CD1c-positive myeloid dendritic cell (primary cell): ENCODE results near the gene APOL5.

Source experiments
- DNase-seq: peaks from one replicate; pipeline ENCODE4 v3.0.0-alpha.2; 2016; ENCODE audit errors: extremely low spot score

APOL5 gene

DNA sequence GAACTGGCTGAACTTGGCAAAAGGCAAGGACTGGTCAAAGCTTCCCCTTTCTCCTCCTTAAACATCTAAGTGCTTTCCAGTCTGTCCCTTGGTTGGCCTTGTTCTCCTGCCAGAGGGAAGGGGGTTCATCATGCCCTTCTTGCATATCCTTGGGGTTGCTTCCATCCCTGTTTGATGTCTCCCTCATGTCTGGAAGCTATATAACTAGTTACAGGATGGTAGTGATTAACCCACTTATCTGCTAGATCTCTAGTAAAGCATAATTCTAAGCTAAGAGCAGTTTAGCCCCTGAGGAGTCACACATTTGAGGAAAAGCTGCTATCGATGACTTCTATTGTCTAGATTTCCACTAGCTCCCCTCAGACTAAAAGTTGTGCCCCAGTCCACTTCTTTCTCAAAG is 22.9 kb downstream of the APOL5 start:
- no peak for DNase-seq

DNA sequence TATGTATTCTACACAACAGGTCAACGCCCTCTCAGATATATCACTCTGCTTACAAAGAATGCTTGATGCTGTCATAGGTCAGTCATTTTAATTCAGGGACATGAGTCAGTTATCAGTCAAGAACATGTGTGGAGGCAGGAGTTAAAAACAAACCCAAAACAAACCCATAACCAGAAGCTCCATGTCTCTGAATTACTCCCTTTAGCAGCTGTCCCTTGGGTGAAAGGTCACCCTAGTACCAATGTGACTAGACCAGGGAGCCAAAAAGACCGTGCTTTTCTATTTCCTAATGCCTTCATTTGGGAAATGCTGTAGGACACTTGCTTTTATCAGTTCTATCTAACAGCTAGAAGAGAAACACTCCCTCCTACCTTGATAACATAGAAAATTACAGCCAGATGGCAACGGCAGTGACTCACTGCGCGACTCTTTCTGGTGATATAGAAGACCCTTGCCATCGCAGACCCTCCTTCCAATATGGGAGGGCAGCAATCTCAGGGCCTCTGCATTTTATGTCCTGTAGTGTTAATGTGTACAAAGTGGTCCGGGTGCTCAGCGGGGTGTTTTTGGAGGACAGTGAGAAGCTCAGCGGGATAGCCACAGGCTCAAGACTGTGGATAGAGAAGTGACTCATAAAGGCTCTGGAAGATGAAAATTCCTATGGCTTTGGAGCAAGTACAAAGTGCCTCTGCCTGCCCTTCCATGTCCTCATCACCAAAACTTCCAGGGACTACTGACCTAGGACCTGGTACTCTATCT is 24.8 kb downstream of the APOL5 start:
- DNase-seq = no peak

DNA sequence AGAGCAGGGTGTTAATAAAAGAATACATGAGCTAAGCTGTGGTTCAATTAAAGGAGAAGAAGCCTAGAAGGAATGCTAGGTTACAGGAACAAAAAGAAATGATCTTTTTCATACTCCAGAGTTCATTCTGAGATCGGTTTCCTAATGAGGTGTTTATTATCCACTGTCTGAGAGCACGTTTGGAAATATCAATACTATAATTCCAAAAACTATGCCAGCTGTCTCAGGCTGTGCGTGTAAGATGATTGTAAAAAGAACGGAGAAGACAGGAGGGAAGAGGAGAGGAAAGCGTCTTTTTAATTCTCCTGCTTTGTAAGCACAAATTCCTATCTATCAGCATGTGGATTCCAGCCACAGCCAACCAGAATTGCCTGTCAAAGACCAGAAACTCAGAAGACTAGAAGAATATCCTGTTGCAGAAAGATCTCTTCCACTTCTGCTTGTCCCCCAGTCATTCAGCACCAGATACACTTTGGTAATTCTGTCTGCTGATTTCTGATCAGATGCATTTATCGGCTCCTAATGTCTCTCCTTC is 25.7 kb downstream of the APOL5 start:
- no peak for DNase-seq

DNA sequence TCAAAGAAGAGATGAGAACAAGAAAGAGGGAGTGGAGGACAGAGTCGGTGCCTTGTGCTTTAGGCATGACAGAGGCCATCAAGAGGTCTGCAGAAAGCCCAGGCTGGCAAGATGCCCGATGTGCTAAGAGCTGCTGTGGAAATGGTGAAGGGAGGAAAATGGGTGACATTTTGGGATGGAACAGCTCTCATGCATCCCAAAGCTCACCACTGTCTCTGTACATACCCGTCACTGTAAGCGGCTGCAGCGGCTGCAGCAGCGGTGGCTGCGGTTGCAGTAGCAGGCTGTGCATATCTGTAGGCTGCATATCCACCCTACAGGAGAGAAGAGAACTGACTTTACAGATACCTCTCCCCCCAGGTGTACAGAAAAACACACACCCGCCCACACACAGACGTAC is 28.6 kb downstream of the APOL5 start:
- DNase-seq = no peak

DNA sequence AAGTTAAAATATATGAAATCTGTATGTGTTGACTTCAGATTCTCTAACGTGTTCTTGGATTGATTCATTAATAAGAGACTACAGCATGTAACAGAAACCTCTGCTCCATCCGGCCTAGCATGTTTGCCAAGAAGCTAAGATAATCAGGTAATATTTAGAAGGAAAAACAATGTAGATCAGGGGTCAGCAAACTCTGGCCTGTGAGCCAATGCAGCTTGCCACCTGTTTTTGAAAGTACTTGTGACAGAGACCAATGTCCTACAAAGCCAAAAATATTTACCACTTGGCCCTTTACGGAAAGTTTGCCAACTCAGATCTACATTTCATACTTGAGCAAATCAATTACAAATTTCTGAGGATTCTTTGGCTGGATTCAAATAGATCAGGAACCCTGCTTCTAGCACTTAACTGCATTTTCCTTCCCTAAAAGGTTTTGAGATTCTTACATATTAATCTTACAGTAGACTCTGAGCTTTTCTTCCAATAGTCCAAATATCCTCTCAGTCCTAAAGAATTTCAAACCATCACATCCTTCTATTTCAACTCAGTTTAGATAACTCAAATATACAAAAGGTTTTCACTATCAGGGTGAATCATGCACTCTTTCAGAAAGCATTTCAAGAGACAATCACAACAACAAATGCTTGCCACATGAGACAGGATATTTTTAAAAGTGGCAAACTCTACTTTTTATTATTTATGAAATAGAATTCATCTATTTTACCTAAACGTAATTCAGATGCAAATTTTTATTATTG is 29.5 kb downstream of the APOL5 start:
- DNase-seq = no peak

DNA sequence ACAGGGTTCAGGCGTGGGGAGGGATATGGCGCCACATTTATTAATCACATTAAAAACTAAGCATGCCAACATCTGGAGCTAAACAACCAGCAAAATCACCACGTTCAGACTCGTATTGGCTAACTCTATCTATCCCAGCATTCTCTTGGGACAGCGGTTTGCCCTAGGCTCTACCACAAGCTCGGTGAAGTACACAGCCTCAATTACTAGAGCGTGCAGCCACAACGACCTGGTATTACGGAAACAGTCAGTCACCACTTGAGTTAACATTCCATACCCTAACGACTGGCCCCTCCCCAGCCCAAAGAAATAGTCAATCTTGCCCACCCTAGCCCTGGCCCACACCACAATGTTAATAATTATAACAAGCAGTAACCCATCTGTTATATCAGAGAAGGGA is 32.1 kb downstream of the APOL5 start:
- no peak for DNase-seq

DNA sequence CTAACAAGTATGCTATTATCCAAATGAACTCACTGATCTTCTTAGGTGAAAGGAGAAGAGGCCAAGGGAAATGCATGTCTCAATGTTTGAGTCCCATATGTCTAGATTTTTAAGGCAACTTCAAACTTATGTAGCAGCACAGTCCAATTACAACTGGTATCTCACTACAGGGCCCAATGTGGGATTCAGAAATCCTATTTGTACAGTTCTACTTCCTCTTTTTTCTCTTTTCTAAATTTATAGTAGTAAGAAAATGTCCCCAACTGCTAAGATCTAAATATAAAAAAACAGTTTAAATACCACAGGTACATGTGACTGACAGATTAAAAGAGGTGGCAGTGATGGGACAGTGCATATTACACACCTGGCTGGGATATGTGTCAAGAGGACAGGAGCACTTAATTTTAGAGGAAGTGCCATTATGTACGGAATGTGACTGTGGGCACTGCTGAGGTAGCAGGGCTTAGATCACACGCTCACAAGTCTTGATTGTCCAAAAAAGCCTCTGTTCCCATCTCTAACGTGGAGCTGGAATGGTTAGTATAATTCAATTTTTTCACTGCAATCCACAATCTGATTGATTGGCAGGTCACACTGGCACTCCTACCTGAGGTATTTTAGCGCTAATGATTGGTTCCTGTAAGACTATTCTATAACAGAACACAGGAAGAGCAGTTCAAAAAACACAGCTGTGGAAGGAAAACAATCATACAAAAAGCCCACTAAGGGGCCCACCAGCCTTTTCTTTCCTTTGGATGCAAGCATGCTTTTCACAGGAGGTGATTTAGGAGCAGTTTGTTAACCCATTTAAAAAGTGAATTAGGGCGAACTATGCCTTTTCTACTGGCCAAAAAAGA is 34.6 kb downstream of the APOL5 start:
- DNase-seq = peak; percentile 21

DNA sequence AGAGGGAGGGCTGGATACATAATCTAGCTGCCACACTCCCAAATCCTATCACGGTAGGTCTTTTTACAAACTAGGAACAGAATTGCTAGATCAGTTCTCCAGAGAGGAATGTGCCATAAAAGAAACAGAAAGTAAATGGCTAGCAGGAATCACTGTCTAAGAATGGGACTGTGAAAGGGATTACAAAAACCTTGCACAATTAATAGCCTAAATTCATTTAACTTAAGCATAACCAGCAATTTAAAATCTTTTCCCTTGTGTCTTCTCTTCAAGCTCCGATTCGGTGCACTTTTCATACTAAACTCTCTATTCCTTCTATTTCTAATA is 35.2 kb downstream of the APOL5 start:
- DNase-seq = no peak

DNA sequence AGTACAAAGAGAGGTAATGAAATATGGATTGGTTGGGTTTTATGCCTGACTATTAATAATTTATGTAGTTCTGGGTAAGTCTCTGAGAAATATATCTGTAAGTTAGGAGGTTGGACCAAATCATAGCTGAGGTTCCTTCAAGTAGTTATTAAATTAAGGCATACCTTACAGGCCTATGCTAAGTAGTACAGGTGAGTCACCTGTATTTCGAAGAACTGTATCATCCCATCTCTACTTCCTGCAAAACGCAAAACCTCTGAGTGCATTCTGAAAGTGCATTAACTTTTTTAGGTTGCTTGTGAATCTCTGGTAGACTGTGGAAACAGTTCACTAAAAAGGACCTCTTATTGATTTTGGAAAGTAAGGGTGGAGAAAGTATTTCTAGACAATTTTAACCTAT is 37.1 kb downstream of the APOL5 start:
- DNase-seq = no peak

DNA sequence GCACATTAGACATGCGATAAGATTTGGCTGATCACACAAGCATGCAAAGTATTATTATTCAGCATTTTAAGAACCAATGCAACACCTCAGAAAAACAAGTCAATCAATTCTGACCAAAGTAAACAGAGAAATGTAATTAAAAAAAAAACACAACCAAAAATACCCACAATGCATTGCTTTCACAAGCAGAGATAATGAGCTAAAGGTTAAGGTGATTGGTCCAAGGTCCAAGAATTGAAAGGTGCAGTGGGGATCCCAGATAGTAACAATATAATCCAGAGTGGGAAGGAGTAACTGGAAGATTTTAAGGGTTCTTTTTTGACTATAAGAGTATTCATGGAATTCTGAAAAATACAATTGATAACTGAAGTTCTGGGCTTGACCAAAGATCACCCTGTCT is 39.0 kb downstream of the APOL5 start:
- DNase-seq = no peak

DNA sequence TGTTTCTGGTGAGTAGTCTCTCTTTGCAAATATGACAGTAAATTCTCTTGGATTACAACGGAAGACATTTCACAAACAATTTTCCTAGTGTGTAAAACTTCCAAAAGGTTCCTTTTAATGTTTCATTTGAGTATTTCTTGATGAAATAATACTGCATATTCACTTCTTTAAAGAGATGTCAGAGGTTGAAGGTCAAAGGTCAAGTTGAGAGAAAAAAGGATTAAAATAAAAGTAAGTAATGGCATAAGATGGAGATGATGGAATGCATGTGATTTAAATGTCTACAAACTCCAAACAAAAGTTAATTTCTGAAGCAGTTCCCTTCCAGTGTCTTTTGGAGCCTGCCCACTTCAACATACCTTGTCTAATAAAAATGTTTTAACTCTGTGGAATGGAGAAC is 40.7 kb downstream of the APOL5 start:
- DNase-seq = no peak

DNA sequence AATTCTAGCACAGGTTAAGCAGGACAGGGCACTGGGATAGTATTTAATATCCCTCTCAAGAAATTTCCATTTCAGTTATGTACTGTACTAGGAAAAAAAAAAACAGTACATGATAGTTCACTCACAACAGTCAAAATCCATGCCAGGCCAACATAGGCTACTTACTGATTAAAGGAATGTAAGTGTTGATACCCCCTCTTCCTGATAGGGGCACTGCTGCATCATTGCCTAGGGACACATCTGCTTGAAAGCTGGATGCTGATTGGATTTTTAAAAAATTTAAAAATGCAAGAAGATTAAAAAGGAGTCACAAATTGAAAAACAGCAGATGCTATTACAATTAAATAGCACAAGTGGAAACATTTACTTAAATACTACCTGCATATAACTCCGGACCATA is 43.4 kb downstream of the APOL5 start:
- DNase-seq = no peak

DNA sequence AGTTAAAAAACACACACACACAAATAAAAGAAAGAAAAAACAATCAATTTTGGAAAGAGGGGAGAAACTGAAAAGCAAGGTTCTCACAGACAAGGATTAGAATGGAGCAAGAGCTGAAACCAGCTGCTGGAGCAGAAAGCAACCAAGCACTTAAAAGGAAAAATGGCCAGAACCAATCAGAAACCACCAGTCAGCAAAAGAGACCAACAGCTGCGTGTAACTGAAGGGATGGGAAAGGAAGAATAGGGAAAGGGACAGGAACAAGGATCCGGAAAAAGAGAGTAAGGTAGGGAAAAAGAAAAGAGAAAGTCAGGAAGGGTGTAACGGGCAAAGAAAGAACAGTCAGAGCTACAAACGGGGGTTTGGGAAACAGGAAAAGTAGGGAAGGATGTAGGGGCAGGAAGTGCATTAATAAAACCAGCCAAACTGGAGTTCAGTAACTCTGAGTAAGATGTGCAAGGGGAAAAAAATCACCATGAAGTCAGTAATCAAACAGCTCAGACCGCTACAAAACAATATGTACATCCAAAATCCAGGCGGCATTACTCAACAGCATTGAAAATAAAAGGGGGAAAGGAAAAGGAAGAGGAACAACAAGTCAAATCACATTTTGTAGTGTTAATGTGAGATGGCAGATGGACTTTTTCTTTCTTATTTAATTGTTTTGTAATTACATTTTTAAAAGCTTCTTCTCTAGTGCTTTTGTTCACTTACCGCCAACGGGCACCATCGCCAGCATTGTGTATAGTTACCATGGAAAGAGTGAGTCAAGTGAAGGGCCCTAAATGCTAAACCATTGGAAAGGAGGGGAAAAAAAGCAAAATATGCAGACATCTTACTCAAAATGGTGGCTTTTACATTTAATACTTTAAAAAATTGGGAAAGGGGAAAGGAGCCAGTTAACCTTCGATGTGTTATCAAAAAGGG is 49.2 kb downstream of the APOL5 start:
- no peak for DNase-seq

DNA sequence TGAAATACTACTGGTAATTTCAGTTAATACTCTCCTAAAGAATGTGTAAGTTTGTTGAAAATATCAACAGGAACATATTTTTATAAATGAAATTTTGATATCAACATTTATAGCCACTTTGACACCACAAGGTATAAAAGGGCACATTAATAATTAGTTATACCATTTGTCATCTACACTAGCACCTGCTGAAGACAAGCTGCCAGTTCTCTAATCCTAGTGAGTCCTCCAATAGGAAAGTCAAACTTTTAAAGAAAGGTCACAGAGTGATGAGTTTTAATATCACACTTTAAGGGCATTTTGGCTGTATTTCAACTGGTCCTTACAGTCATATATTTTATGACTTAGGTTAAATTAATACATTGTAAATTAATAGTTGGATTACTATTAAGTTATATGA is 52.3 kb downstream of the APOL5 start:
- DNase-seq = no peak

DNA sequence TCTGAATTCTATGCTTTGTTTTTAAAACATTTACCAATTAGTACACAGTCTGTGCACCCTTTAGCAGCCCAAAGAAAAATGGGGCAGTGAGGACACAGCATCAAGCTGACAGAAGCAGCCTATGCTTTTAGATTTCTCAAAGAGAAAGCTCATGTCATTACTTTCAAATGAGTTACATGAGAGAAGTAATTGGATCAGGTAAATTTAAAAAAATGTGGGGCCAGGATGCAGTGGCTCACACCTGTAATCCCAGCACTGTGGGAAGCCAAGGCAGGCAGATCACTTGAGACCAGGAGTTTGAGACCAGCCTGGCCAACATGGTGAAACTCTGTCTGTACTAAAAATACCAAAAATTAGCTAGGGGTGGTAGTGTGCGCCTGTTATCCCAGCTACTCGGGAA is 57.7 kb downstream of the APOL5 start:
- no peak for DNase-seq

DNA sequence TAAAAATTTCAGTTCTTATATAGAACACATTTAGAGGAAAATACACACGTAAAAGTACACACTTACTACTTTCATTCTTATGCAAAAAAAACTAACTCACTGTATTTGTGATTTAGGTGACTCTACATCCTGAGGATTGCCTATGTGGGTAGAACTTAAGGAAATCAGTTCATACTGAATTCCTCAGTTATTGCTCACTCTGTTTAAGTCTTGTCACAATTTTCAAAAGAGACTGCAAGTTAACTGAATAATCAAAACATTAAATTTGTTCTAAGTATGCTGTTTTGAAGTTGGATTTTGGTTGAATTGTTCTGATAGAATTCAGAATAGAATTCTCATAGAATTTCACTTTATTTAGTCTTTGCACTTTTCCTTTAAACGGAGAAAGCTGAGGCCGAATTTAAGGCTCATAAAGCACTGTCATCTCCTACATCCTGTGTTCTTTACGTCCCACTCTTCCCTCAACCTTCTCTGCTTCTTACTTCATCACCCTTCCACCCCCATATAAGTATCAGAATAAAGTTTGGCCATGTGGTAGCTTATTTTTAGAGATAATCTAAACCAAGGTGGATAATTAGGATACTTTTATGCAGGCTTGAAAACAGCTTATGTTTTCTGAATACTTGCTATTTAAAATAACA is 59.8 kb downstream of the APOL5 start:
- no peak for DNase-seq
